Tibial artery (tissue), 4 donors: Measurements from ENCODE around the gene LTC4S.

ENCODE experiments used
- DNase-seq, 2 donors: peaks; one replicate each; pipeline ENCODE4 v3.0.0-alpha.2; 2019
- H3K27ac ChIP-seq, 2 donors: fragments of 200-600 bp; sonication (generic) in 1 of 2; 1 replicate in 1 of 2; 2 replicates in 1 of 2; pipeline ENCODE4 v1.5.1; 2018 to 2019; ENCODE audit warnings: mild to moderate bottlenecking in 1 of 2
- H3K27me3 ChIP-seq, 2 donors: fragments of 200-600 bp; sonication (generic) in 1 of 2; one replicate each; pipeline versions ENCODE4 v1.5.1 to v1.6.0; 2016 to 2019
- H3K36me3 ChIP-seq, 3 donors: fragments of 200-600 bp; sonication (generic) in 2 of 3; one replicate each; pipeline ENCODE4 v1.5.1; 2016 to 2019; ENCODE audit warnings: mild to moderate bottlenecking in 2 of 3
- H3K4me1 ChIP-seq, 4 donors: fragments of 200-600 bp; sonication (generic) in 2 of 4; 1 replicate in 3 of 4; 2 replicates in 1 of 4; pipeline ENCODE4 v1.5.1; 2016 to 2019
- H3K4me3 ChIP-seq, 2 donors: fragments of 200-600 bp; sonication (generic) in 1 of 2; 1 replicate in 1 of 2; 2 replicates in 1 of 2; pipeline ENCODE4 v1.5.1; 2018 to 2019; ENCODE audit warnings: mild to moderate bottlenecking in 2 of 2
- H3K9me3 ChIP-seq, 3 donors: fragments of 200-600 bp; sonication (generic) in 1 of 3; one replicate each; pipeline ENCODE4 v1.5.1; 2016 to 2019
- CTCF ChIP-seq, 2 experiments: fragments of 200-600 bp in 1 of 2; fragments of 450-650 bp in 1 of 2; IDR thresholded peaks; one replicate each; pipeline ENCODE4 v1.5.1; 2017 to 2019; ENCODE audit warnings: antibody characterized with exemption in 2 of 2, mild to moderate bottlenecking in 1 of 2, moderate library complexity in 1 of 2
- intact Hi-C: fragments of 100-400 bp; cut with DNase I; formaldehyde crosslinking; loops from one replicate; pipeline ENCODE4 v1.15.0; 2023; ENCODE audit warnings: low total_unique reads

LTC4S gene

GRCh38 chr5:179803651-179804554 lies 10.1 kb downstream of the LTC4S start:
- no peaks in the 10 kb centered on the region for H3K9me3 ChIP-seq
- no peak overlapping the region for H3K4me3 ChIP-seq
- H3K27me3 ChIP-seq, result no peaks in the 10 kb centered on the region
- peaks cover 22 to 28% (median 25%) of the 10 kb centered on the region in 3 donors for H3K36me3 ChIP-seq
- H3K4me1 ChIP-seq, result peaks cover 0 to 53% (median 45%) of the 10 kb centered on the region in 4 donors
- intact Hi-C loops, result loop anchor here (5.0 kb wide), 1 partner anchor 53 kb away; the partner anchor contains the start of gene MRNIP
- no peak for DNase-seq
- no peak overlapping the region for H3K27ac ChIP-seq
- no peak for TF ChIP-seq CTCF (IDR thresholded peaks at IDR 0.05)

GRCh38 chr5:179804555-179804947 lies 10.8 kb downstream of the LTC4S start:
- no peak for DNase-seq

GRCh38 chr5:179805070-179805528 lies 11.3 kb downstream of the LTC4S start:
- H3K27me3 ChIP-seq, result no peaks in the 10 kb centered on the region
- no peak for TF ChIP-seq CTCF (IDR thresholded peaks at IDR 0.05)
- H3K9me3 ChIP-seq, result no peaks in the 10 kb centered on the region
- intact Hi-C loops, result loop anchor here (5.0 kb wide), 1 partner anchor 102 kb away; the partner anchor contains the start of gene TBC1D9B
- H3K36me3 ChIP-seq, result peaks cover 10 to 16% (median 13%) of the 10 kb centered on the region in 3 donors
- DNase-seq, result peak in 1 of 2 donors; percentile 67
- peaks cover 0 to 53% (median 45%) of the 10 kb centered on the region in 4 donors for H3K4me1 ChIP-seq
- H3K27ac ChIP-seq, result peak overlapping the region; percentile 94 to 96
- peak overlapping the region; percentile 86 to 99 for H3K4me3 ChIP-seq

More at GRCh38 chr5:179804555-179804947, 10.8 kb downstream of the LTC4S start:
- Histone ChIP-seq H3K4me3 (peak overlapping the region; percentile 86 to 99), H3K9me3 (no peaks in the 10 kb centered on the region), H3K27ac (peak overlapping the region; percentile 94 to 96), H3K27me3 (no peaks in the 10 kb centered on the region), H3K4me1 (peaks cover 0 to 53% (median 45%) of the 10 kb centered on the region in 4 donors), H3K36me3 (peaks cover 15 to 21% (median 19%) of the 10 kb centered on the region in 3 donors)
- intact Hi-C loops, result loop anchor here (5.0 kb wide), 1 partner anchor 53 kb away; the partner anchor contains the start of gene MRNIP
- no peak for TF ChIP-seq CTCF (IDR thresholded peaks at IDR 0.05)

GRCh38 chr5:179805529-179806249 lies 11.9 kb downstream of the LTC4S start:
- Histone ChIP-seq H3K9me3 (no peaks in the 10 kb centered on the region), H3K4me3 (peak overlapping the region; percentile 86 to 99), H3K4me1 (peaks cover 0 to 53% (median 45%) of the 10 kb centered on the region in 4 donors), H3K27me3 (no peaks in the 10 kb centered on the region), H3K36me3 (peaks cover 5 to 10% (median 8%) of the 10 kb centered on the region in 3 donors), H3K27ac (peak overlapping the region; percentile 94 to 96)
- DNase-seq, result peak in 1 of 2 donors; percentile 75
- no peak for TF ChIP-seq CTCF (IDR thresholded peaks at IDR 0.05)
- intact Hi-C loops, result loop anchor here (5.0 kb wide), 1 partner anchor 102 kb away; the partner anchor contains the start of gene TBC1D9B
